H54 (cell line): Measurements from ENCODE around the gene POLG.

ENCODE experiments used
- DNase-seq: peaks from one replicate; pipeline ENCODE4 v3.0.0; 2011; ENCODE audit warnings: low spot score, mixed read lengths; ENCODE audit not compliant: insufficient read length
- FAIRE-seq: peaks from 3 replicates; lab custom pipeline; 2011; peaks lifted over from hg19 to GRCh38; lab: Jason Lieb, UNC
- POLR2A ChIP-seq: IDR thresholded peaks from 2 replicates; pipeline ENCODE4 v1.6.1; 2011; ENCODE audit warnings: low read depth, mild to moderate bottlenecking, low read length

Gene POLG

DNA sequence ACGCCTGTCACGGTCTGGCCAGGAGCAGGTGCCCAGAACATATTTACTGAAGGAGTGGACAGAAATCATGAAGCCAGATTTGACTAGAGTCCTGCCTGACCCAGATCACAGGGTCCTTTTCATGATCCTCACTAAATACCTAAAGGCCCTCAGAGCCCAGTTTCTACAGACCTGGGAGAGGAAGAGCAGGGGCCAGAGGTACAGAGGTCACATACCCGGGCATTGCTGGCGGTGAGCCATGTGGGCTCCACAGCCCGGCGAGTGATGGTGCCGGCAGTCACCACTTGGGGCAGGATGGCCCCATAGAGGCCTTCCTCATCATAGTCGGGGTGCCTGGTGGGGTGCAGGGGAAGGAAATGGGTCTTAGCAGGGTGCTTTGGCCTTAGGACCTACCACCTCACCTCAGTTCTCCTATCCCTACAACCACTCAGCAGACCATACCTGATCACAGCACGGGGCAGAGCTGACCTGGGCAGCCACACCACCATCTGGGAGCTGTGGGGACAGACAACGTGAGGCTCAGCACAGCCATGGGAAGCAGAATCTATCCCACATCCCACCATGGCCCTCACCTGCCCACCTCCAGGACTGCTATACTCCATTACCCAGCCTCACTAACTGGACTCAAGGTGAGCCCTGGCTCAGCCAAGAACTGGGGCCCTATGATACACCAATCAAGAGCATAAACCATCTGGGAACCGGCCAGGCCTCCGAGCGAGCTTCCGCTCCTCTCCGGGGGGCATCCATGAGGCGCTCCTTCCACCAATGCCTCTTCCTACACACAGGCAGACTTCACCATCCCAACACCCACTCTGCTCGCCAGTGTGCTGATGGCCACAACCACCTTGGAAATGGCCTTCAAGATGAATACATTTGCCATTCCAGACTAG is 12.9 kb downstream of the POLG start:
- DNase-seq (no peak), FAIRE-seq (no peak)
- no peak for TF ChIP-seq POLR2A

DNA sequence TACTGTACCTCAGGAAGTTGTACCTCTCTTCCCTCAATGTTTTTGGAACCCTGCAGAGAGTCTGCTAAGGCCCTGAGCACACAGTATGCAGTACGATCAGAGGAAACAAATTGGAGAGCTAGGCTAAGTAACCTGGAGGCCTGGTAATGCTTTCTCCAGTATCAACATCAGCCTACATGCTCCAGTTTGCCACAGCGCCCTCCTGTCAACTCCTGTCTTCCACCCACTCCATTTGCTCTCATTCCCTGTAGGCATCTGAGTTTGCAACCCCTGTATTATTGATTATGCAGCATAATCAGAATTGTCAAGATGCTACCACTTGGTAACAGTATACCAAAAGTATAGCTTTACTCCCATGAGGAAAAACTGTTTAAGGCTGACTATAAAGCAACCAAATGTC is 14.4 kb downstream of the POLG start:
- FAIRE-seq (no peak), DNase-seq (no peak)
- no peak for TF ChIP-seq POLR2A

DNA sequence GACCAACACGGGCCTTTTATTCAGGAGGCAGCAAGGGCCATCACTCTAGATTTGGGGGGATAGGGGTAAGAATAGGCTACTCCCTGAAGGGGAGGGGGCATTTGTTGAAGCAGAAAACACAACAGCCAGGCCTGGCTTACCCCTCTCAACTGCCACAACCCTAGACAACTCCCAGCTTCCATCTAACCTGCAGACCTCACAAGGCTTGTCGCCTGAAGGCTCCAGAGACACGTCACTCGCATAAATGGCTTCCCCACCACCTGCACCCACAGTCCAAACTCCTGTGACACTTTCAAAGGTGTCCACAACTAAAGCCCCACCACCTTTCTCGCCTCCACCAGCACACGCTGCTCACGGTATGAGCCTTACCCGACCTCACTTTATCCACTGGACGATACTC is 14.9 kb downstream of the POLG start:
- FAIRE-seq (no peak), DNase-seq (no peak)
- TF ChIP-seq POLR2A: no peak

DNA sequence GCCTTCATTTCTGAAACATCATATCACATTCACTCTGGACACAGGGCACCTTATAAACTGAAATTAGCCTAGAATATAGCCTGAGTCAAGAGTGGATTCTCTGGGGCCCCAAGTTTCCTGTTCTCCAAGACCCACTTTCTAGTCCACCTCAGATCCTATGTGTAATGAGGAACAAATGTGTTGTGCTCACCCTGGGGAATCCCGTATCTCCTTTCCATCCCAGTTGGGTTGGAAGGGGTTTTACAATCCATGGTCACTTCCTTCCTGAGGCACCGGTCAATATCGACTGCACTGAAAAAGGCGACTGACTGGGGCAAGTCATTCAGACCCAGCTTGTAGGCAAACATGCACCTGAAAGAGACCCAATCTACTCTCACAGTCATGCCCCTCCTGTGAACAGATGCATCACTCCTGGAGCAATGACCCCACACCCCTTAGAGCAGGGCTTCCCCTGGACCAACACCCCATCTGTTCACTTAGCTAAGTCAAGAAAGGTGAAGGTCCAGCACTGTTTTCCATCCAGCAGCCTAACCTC is 17.4 kb downstream of the POLG start:
- no peak for DNase-seq
- no peak for TF ChIP-seq POLR2A
- FAIRE-seq: no peak

DNA sequence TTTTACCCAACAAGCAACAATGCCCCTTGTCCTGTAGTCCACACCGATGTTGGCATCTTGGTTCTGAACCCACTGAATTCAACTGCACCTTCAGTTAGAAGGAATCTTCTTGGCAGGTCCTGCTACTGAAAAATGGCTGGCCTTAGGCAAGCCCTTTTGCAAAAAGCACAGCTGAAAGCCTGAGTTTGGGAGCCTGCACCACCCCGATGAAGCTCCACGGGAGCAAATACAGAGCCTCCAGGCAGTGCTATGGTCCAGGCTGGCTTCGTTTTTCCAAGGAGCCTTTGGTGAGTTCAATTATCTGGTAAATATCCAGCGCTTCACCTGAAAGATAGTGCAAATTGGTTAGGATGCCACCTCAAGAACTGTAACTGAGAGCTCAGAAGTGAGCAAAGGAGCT is 18.1 kb downstream of the POLG start:
- FAIRE-seq (no peak), DNase-seq (no peak)
- no peak for TF ChIP-seq POLR2A

DNA sequence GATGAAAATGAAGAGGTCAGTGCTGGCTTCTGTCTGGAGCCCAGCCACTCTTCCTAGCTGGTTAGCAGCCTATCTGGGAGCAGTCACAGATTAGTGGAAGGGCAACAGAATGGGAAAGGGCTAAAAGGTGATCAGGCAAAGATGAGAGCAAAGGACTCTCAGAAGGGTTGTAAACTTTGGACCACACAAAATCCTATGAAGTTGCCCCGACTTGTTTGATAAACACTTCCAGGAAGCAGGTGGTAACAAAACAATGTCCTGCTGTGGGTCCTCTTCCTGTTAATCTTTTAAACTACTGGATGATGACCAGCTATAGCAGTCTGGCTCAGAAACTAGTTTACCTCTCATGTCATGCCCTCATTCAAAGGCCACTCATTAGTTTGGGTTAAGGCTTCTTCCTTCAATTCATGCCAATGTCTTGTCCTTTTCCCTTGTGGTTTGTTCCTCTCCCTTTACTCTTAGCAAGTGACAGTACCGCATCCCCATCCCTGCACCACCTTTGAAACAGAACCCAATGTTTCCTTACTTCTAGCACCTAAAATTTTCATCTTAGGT is 19.2 kb downstream of the POLG start:
- DNase-seq (no peak), FAIRE-seq (no peak)
- TF ChIP-seq POLR2A: no peak

DNA sequence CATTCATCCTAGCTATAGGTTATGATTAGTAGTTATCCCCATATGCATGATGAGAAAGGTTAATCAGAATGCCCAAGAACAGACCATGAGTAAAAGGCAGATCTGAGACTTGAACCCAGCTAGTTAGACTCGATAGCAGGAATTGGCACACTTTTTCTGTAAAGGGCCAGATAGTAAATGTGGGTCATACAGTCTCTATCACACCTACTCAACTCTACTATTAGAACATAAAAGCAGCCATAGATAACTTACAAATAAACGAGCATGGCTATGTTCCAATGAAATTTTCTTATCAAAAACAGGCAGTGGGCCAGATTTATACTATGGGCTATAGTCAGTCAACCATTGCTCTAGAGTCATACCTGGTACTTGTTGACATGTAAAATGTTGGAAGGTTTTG is 24.6 kb downstream of the POLG start:
- no peak for FAIRE-seq
- no peak for DNase-seq
- TF ChIP-seq POLR2A: no peak

DNA sequence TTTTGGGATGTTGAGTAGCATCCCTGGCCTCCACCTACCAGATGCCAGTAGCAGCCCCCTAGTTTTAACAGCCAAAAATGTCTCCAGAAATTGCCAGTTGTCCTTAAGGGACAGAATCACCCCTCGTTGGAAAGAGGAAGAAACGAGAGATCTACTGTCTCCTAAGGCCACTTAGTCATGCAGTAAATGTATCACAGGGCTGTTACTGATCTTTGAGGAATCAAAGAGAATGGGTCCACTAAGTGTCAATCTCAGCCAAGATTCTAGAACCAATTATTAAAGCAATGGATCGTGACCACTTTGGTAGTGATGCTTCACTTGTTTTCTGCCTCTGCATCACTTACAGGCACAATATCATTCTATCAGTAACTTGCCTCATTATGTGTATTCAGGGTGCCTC is 26.4 kb downstream of the POLG start:
- TF ChIP-seq POLR2A: no peak
- DNase-seq: no peak
- FAIRE-seq: no peak

DNA sequence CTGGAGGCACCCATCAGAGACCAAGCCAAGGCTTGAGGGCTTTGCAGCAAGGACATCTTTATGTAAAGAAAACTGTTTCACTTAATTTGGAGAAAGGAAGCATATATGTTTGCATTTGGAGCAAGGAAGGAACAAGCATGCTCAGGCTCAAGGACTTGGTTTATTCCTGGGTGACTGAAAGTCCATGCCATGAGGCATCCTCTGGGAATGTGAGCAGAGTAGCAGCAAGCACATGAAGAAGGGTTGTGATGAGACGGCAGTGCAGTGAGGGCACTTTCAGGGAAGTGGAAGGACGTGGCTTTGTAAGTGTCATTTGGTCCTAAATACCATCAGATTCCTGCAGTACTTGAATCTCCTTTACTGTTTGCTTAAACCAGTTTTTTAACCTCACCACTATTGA is 26.8 kb downstream of the POLG start:
- FAIRE-seq (no peak), DNase-seq (no peak)
- TF ChIP-seq POLR2A: no peak

DNA sequence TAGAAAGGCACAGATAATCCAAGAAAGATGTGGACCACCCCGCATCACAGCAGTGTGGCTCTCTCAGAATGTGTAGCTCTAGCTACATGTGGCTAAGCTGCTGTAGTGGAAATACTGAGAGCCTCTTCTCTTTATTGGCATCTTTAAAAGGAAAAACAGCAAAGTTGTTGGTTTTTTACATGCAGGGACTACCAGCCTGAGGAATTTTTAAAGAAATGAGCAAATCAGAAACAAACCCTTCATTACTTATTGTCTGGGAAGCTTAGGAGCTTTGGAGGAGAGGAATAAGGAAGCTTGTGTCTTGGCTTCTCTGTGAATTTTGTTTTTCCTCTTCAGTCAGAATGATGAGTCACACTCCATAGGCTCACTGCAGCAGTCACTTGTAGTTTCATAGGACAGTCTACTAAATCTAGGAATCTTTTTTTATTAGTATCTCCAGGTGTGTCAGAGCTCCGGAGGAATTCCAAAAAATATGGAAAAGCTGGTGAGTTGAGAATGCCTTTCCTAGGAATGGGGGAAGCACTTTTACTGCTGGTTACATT is 27.5 kb downstream of the POLG start:
- no peak for FAIRE-seq
- DNase-seq: peak; percentile 19
- TF ChIP-seq POLR2A: no peak

DNA sequence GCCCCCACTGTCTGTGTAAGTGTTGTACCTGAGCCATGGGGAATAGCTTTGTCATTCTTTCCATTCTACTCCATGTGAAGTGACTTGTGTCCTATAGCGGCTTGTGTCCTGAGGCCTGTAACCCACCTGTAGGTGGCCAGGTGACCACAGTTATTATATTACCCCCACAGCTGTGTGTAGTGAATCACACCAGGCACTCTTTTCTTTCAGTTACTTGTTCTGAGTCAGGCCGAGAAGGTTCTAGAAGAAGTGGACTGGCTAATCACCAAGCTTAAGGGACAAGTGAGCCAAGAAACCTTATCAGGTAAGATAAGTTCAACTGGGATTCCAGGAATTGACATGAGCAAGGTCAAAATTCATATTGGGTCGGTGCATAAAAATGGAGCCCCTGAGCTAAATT is 29.2 kb downstream of the POLG start:
- FAIRE-seq: no peak
- DNase-seq: no peak
- TF ChIP-seq POLR2A: no peak

DNA sequence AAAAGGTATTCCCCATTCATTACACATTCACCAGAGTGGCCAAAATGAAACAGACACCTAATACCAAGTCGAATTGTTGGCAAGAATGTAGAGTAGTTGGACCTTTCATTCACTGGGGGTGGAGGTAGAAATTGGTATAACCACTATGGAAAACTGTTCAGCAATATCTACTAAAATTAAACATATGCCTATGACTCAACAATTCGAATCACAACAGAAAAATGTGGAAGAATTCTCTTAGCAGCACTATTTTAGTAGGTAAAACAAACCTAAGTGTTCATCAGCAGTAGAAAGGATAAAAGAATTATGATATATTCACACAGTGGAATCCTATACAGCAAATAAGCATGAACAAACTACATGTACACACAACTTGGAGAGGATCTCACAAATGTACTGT is 30.6 kb downstream of the POLG start:
- FAIRE-seq (no peak), DNase-seq (no peak)
- TF ChIP-seq POLR2A: no peak

DNA sequence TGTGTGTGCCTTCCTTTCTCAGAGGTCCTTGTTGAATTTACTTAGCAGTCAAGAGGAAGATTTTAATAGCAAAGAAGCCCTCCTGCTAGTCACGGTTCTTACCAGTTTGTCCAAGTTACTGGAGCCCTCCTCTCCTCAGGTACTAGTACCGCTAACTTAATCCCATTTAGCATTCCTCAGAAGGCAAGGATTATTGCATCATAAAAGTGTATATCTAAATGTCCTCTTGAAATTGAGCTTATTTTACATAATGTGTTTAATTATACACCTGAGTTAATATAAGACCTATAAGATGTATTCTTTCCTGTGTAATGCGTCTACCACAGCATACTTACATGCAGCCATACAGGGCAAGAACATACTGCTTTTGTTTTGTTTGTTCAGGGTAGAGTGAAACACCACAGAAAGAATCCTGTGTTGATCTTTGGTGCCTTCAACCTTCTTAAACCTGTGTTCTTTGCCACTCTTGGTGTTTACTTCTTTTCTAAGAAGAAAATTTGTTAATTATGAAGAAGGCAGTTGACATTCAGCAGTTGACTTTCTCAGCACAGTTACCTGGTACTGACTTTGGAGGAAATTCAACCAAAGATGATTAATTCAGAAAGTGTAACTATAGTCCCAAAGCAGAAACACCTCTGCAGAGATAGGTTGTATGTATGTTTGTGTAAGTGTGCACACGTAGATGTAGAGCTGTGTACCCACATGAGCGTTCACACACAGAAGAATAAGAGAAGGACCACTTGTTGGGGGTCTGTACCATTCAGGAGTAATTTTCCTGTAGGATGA is 33.1 kb downstream of the POLG start:
- DNase-seq (no peak), FAIRE-seq (no peak)
- no peak for TF ChIP-seq POLR2A

DNA sequence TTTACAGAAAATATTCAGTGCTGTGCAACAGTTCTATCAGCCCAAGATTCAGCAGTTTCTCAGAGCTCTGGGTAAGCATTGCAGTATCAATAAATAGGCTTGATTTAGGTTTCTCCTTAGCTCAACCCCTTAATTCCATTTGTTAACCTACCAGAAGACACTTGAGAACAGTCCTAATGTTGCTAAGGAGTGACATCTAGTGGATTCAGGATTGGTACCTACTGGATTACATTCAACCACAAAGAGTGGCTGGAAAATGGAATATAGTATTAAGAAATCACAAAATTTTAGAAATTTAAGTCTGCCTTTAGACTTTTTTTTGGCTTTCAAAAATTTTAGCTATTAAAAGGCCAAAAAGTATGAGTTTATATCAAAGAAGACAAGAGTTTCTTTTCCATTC is 34.7 kb downstream of the POLG start:
- no peak for TF ChIP-seq POLR2A
- FAIRE-seq (no peak), DNase-seq (no peak)
